Measurements from ENCODE around the gene FEN1.

FEN1 gene

DNA sequence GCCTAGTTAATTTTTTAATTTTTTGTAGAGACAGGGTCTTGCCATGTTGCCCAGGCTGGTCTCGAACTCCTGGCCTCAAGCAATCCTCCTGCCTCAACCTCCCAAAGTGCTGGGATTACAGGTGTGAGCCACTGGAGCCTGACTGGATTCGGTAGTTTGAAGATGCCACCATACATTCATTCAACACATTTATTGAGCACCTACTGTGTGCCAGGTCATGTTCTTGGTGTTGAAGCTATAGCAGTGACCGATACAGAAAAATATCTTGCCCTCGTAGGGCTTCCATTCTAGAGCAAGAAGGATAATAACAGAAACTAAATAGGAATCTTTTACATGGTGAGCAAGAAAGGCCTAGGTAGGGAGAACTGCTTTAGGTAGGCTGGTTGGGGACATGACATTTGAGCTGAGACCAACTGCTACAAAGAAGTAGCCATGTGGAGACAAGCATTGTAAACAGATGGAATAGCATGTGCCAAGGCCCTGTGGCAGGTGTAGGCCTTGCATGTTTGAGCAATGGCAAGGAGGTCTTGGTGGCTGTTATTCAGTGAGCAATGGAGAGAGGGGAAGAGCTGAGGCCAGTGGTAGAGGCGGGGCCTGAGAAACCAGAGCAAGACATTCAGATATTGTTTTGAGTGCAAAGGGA lies 42.0 kb upstream of the FEN1 start:
- no peaks in the 10 kb centered on the region for H3K9me3 ChIP-seq (ENCODE audit: control insufficient read depth, low read length)
- peaks cover 53% of the 10 kb centered on the region for H3K4me1 ChIP-seq (ENCODE audit: control insufficient read depth, insufficient read depth, low read length, poor library complexity, severe bottlenecking)
- no peak overlapping the region for H3K27ac ChIP-seq (ENCODE audit: low read depth, low read length, severe bottlenecking)
- peaks cover 2% of the 10 kb centered on the region for H3K36me3 ChIP-seq (ENCODE audit: control insufficient read depth, insufficient read depth, low read length)
- 94 to 100% methylated on average over 3 to 5 of the region's 5 CpGs for WGBS, 2 experiments (ENCODE audit: insufficient coverage in 2 of 2)
- no peak overlapping the region for H3K4me3 ChIP-seq (ENCODE audit: extremely low read depth, insufficient read depth, low read length, poor library complexity, severe bottlenecking)

DNA sequence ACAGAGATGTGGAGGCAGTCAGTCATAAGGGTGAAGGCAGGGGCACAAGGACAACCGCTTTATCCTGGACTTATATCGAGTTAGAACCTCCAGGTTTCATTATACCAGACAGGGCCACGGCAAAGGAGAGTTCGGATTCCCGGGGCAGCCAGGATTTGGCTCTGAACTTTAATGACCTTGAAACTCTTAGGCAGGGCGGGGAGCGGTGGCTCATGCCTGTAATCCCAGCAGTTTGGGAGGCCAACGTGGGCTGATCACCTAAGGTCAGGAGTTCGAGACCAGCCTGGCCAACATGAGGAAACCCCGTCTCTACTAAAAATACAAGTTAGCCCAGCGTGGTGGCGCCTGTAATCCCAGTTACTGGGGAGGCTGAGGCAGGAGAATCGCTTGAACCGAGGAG lies 41.3 kb upstream of the FEN1 start:
- Histone ChIP-seq H3K36me3 (ENCODE audit: control insufficient read depth, insufficient read depth, low read length) (peaks cover 2% of the 10 kb centered on the region), H3K4me1 (ENCODE audit: control insufficient read depth, insufficient read depth, low read length, poor library complexity, severe bottlenecking) (peaks cover 59% of the 10 kb centered on the region), H3K4me3 (ENCODE audit: extremely low read depth, insufficient read depth, low read length, poor library complexity, severe bottlenecking) (no peak overlapping the region), H3K9me3 (ENCODE audit: control insufficient read depth, low read length) (no peaks in the 10 kb centered on the region), H3K27ac (ENCODE audit: low read depth, low read length, severe bottlenecking) (no peak overlapping the region)
- 91 to 92% methylated on average over 14 of the region's 14 CpGs for WGBS, 2 experiments (ENCODE audit: insufficient coverage in 2 of 2)

GRCh38 chr11:61752117-61752924 lies 40.4 kb upstream of the FEN1 start, which contains the start of gene MYRF:
TSS of gene MYRF (plus strand) at chr11:61752636. CDS start at chr11:61752745, 109 bp downstream.
- Histone ChIP-seq H3K9me3 (ENCODE audit: control insufficient read depth, low read length) (no peaks in the 10 kb centered on the region), H3K4me3 (ENCODE audit: extremely low read depth, insufficient read depth, low read length, poor library complexity, severe bottlenecking) (peak within 1 kb of the TSS; percentile 68), H3K36me3 (ENCODE audit: control insufficient read depth, insufficient read depth, low read length) (peaks cover 2% of the 10 kb centered on the region), H3K27ac (ENCODE audit: low read depth, low read length, severe bottlenecking) (no peak within 1 kb of the TSS), H3K4me1 (ENCODE audit: control insufficient read depth, insufficient read depth, low read length, poor library complexity, severe bottlenecking) (peaks cover 69% of the 10 kb centered on the region)
- 2 to 12% methylated on average over 56 to 57 of the region's 93 CpGs for WGBS, 2 experiments (ENCODE audit: insufficient coverage in 2 of 2)

GRCh38 chr11:61752925-61753521 lies 39.7 kb upstream of the FEN1 start:
- 31 to 40% methylated on average over 14 to 17 of the region's 17 CpGs for WGBS, 2 experiments (ENCODE audit: insufficient coverage in 2 of 2)
- peaks cover 69% of the 10 kb centered on the region for H3K4me1 ChIP-seq (ENCODE audit: control insufficient read depth, insufficient read depth, low read length, poor library complexity, severe bottlenecking)
- H3K9me3 ChIP-seq (ENCODE audit: control insufficient read depth, low read length) = no peaks in the 10 kb centered on the region
- H3K4me3 ChIP-seq (ENCODE audit: extremely low read depth, insufficient read depth, low read length, poor library complexity, severe bottlenecking) = peak overlapping the region; percentile 68
- no peak overlapping the region for H3K27ac ChIP-seq (ENCODE audit: low read depth, low read length, severe bottlenecking)
- peaks cover 2% of the 10 kb centered on the region for H3K36me3 ChIP-seq (ENCODE audit: control insufficient read depth, insufficient read depth, low read length)

GRCh38 chr11:61753672-61754071 lies 39.0 kb upstream of the FEN1 start:
- Histone ChIP-seq H3K9me3 (ENCODE audit: control insufficient read depth, low read length) (no peaks in the 10 kb centered on the region), H3K4me3 (ENCODE audit: extremely low read depth, insufficient read depth, low read length, poor library complexity, severe bottlenecking) (peak overlapping the region; percentile 68), H3K36me3 (ENCODE audit: control insufficient read depth, insufficient read depth, low read length) (peaks cover 7% of the 10 kb centered on the region), H3K27ac (ENCODE audit: low read depth, low read length, severe bottlenecking) (peak overlapping the region; percentile 79), H3K4me1 (ENCODE audit: control insufficient read depth, insufficient read depth, low read length, poor library complexity, severe bottlenecking) (peaks cover 68% of the 10 kb centered on the region)
- WGBS, 2 experiments (ENCODE audit: insufficient coverage in 2 of 2) = 100% methylated on average over 2 of the region's 5 CpGs; no CpG with 5 or more reads in 1 of the 2 experiments

- H3K9me3 ChIP-seq (ENCODE audit: control insufficient read depth, low read length) = no peaks in the 10 kb centered on the region
- H3K36me3 ChIP-seq (ENCODE audit: control insufficient read depth, insufficient read depth, low read length) = peaks cover 12% of the 10 kb centered on the region
- H3K4me1 ChIP-seq (ENCODE audit: control insufficient read depth, insufficient read depth, low read length, poor library complexity, severe bottlenecking) = peaks cover 63% of the 10 kb centered on the region
- H3K27ac ChIP-seq (ENCODE audit: low read depth, low read length, severe bottlenecking) = peak overlapping the region; percentile 79
- 69 to 91% methylated on average over 22 to 27 of the region's 31 CpGs for WGBS, 2 experiments (ENCODE audit: insufficient coverage in 2 of 2)
- peak overlapping the region; percentile 68 for H3K4me3 ChIP-seq (ENCODE audit: extremely low read depth, insufficient read depth, low read length, poor library complexity, severe bottlenecking)
Measured at GRCh38 chr11:61754534-61755482, 37.9 kb upstream of the FEN1 start.

GRCh38 chr11:61756147-61756451 lies 36.6 kb upstream of the FEN1 start:
- H3K4me1 ChIP-seq (ENCODE audit: control insufficient read depth, insufficient read depth, low read length, poor library complexity, severe bottlenecking) = peaks cover 62% of the 10 kb centered on the region
- peak overlapping the region; percentile 87 for H3K27ac ChIP-seq (ENCODE audit: low read depth, low read length, severe bottlenecking)
- no peak overlapping the region for H3K4me3 ChIP-seq (ENCODE audit: extremely low read depth, insufficient read depth, low read length, poor library complexity, severe bottlenecking)
- WGBS, 2 experiments (ENCODE audit: insufficient coverage in 2 of 2) = 74 to 77% methylated on average over 2 to 3 of the region's 4 CpGs
- H3K36me3 ChIP-seq (ENCODE audit: control insufficient read depth, insufficient read depth, low read length) = peaks cover 12% of the 10 kb centered on the region
- no peaks in the 10 kb centered on the region for H3K9me3 ChIP-seq (ENCODE audit: control insufficient read depth, low read length)

GRCh38 chr11:61756452-61757212 lies 36.1 kb upstream of the FEN1 start:
- Histone ChIP-seq H3K4me3 (ENCODE audit: extremely low read depth, insufficient read depth, low read length, poor library complexity, severe bottlenecking) (no peak overlapping the region), H3K36me3 (ENCODE audit: control insufficient read depth, insufficient read depth, low read length) (peaks cover 15% of the 10 kb centered on the region), H3K9me3 (ENCODE audit: control insufficient read depth, low read length) (no peaks in the 10 kb centered on the region), H3K4me1 (ENCODE audit: control insufficient read depth, insufficient read depth, low read length, poor library complexity, severe bottlenecking) (peaks cover 68% of the 10 kb centered on the region), H3K27ac (ENCODE audit: low read depth, low read length, severe bottlenecking) (peak overlapping the region; percentile 87)
- WGBS, 2 experiments (ENCODE audit: insufficient coverage in 2 of 2) = 65 to 76% methylated on average over 6 of the region's 9 CpGs

DNA sequence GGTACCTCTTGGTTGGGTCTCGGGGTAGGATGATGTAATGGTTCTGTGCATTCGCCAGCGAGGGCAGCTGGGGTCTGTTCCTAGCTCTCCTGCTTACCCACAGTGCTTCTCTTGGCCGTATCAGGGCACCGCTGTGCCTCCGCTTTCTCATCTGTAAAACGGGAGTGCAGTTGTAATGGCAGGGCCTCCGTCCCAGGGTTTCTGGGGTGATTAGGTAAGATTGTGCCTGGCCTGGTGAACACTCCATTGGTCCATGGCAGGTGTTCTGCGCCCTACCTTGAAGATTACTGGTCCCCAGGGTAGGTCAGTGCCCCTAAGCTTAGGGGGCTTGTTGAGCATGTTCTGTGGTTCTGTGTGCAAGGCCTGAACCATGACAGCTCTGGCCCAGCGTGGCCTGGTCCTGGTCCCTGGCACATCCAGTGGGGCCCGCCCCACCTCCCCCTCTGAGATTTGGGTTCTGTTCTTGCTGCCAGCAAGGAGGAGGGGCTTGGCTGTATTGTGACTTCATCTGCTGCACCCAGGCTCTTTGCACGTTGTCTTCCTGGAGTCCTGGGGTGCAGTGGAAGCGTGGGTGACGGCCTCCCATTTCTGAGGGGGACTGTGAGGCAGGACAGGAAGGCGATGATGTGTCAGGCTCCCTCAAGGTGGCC lies 35.4 kb upstream of the FEN1 start:
- 92 to 96% methylated on average over 11 to 13 of the region's 15 CpGs for WGBS, 2 experiments (ENCODE audit: insufficient coverage in 2 of 2)
- H3K9me3 ChIP-seq (ENCODE audit: control insufficient read depth, low read length) = no peaks in the 10 kb centered on the region
- H3K4me1 ChIP-seq (ENCODE audit: control insufficient read depth, insufficient read depth, low read length, poor library complexity, severe bottlenecking) = peaks cover 75% of the 10 kb centered on the region

More for the DNA sequence above, 35.4 kb upstream of the FEN1 start:
- H3K4me3 ChIP-seq (ENCODE audit: extremely low read depth, insufficient read depth, low read length, poor library complexity, severe bottlenecking) = no peak overlapping the region
- H3K27ac ChIP-seq (ENCODE audit: low read depth, low read length, severe bottlenecking) = peak overlapping the region; percentile 87
- H3K36me3 ChIP-seq (ENCODE audit: control insufficient read depth, insufficient read depth, low read length) = peaks cover 17% of the 10 kb centered on the region
